Astrocyte (in vitro differentiated cells and primary cell): ENCODE data around the gene UBXN1.

Source experiments
- CTCF ChIP-seq: IDR thresholded peaks from 2 replicates; pipeline ENCODE4 v1.5.1; 2011; ENCODE audit warnings: low read depth, mild to moderate bottlenecking, inconsistent platforms, low read length, moderate library complexity; ENCODE audit not compliant: insufficient read depth
- EZH2 ChIP-seq: IDR thresholded peaks from 2 replicates; pipeline ENCODE4 v1.6.1; 2012; ENCODE audit warnings: mild to moderate bottlenecking, low read length, inconsistent platforms; ENCODE audit not compliant: insufficient read depth

- TF ChIP-seq CTCF (no peak), EZH2 (no peak)
Observed at GRCh38 chr11:62673196-62673525, 5.7 kb downstream of the UBXN1 start.
